Raji (cell line): Measurements from ENCODE around the gene VPS8.

Experiments used
- POLR2A ChIP-seq: IDR thresholded peaks from 2 replicates; pipeline ENCODE4 v1.6.1; 2011; ENCODE audit warnings: low read depth, low read length, control low read depth; ENCODE audit not compliant: insufficient read depth

VPS8 gene

DNA sequence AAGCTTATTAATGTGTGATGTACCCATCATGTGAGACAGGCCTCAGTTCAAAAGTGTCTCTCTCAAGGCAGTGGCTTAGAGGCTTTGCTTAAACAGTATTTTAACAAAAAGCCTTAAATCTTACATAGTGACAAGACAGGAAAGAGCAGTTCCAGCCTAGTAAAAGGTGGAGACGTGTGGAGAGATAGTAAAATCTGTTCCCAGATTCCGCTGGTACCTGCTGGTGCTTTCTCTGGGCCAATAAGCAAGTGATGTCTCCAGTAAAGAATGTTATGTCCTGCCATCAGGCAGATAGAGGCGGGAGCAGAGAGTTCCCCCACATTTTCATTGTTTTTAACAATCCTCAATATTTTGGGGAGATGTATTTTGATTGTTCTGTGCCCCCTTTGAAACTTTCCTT, 135.0 kb downstream of the VPS8 start:
- TF ChIP-seq POLR2A = no peak

DNA sequence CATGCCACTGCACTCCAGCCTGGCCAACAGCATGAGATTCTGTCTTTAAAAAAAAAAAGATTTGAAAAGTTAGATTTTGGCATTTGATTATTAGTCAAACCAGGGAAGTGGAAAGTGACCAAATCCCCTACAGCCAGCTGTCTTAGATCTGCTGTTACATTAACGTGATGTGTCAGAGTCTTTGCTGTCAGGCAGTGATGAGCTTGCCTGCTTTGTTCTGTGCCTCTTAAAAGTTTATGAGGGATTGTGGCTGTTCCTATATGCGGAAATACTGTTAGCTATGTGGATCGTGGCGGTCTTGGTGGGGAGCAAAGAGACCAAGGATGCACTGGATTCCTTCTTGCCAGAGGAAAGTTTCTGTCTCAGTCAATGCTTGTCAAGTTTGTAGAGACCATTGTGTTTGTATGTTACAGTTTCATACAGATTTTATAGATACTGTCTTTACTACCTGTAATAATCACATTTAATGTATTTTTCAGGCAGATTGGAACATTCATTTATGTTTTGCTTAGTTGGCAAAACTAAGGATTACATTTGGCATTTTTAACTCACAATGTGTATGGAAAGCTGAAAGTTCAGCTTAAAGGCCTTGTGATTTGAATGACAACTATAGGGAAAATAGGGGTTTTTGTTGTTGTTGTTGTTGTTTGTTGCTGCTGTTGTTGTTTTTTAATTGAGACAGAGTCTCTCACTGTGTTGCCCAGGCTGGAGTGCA, 137.4 kb downstream of the VPS8 start:
- no peak for TF ChIP-seq POLR2A

- no peak for TF ChIP-seq POLR2A
These were observed 140.7 kb downstream of the VPS8 start for GRCh38 chr3:184952671-184953070.

GRCh38 chr3:184953401-184953800, 141.4 kb downstream of the VPS8 start:
- no peak for TF ChIP-seq POLR2A

GRCh38 chr3:184954251-184954650, 142.3 kb downstream of the VPS8 start:
- TF ChIP-seq POLR2A = no peak

GRCh38 chr3:184965639-184966430, 153.9 kb downstream of the VPS8 start:
- no peak for TF ChIP-seq POLR2A

DNA sequence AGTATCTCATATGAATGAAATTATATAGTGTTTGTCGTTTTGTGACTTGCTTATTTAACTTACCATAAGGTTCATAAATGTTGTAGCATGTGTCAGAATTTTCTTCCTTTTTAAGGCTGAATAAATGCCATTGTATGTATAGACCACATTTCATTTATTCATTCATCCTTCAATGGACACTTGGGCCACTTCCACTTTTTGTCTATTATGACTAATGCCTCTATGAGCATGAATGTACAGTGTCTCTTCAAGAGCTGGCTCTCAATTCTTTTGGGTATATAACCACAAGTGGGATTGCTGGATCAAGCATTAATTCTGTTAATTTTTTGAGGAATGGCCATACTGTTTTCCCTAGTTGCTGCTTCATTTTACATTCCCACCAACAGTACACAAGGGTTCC, 156.1 kb downstream of the VPS8 start:
- no peak for TF ChIP-seq POLR2A

- TF ChIP-seq POLR2A = no peak
These were observed 158.2 kb downstream of the VPS8 start for GRCh38 chr3:184970186-184970585.

DNA sequence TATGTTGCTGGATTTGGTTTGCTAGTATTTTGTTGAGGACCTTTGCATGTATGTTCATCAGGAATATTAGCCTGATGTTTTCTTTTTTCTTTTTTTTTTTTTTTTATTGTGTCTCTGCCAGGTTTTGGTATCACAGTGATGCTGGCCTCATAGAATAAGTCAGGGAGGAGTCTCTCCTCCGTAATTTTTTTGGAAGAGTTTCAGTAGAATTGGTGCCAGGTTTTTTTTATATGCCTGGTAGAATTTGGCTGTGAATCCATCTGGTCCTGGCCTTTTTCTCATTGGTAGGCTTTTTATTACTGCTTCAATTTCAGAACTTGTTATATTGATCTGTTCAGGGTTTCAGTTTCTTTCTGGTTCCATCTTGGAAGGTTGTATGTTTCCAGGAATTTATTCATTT, 165.8 kb downstream of the VPS8 start:
- no peak for TF ChIP-seq POLR2A

DNA sequence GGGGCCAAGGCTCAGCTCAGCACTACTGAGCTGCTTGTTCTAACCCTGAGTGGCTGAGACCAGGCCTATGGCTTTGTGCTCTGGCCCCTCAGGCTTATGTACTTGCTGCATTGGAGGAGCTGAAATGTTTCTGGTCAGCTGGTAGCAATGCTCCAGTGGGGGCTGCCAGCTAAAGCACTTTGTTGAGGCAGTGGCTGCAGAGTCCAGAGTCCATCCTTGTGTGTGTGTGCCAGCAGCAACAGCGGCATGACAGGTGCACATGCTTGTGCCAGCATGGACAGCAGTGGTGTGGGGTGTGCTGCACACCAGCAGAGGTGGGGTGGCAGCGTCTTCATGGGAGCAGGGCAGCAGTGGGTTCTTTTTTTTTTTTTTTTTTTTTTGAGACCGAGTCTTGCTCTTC, 169.1 kb downstream of the VPS8 start:
- no peak for TF ChIP-seq POLR2A

GRCh38 chr3:184982076-184982475, 170.1 kb downstream of the VPS8 start:
- no peak for TF ChIP-seq POLR2A

- TF ChIP-seq POLR2A = no peak
These were observed 173.6 kb downstream of the VPS8 start for GRCh38 chr3:184985586-184985985.

DNA sequence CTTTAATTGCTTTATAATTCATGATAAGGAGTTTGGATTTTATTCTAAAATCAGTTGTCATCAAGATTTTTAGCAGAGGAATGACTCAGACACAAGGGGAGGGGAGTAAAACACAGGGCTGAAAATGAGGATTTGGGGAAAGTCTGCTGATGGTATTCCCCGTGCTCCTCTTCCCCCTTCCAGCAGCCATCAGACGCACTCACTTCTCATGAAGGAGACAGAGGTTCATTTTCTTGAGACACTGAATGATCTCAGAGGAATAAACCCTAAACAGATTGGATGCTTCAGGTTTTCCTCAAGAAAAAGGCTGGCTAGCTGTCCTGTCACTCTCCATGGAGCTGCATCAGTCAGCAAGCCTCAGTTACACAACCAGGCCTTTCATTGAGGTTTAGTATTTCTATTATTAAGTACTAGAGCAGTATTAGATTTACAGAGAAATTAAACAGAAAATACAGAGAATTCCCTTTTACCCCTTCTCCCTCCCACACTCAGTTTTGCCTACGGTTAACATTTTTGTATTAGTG, 174.5 kb downstream of the VPS8 start:
- no peak for TF ChIP-seq POLR2A

GRCh38 chr3:184993394-184993793, 181.4 kb downstream of the VPS8 start:
- no peak for TF ChIP-seq POLR2A

DNA sequence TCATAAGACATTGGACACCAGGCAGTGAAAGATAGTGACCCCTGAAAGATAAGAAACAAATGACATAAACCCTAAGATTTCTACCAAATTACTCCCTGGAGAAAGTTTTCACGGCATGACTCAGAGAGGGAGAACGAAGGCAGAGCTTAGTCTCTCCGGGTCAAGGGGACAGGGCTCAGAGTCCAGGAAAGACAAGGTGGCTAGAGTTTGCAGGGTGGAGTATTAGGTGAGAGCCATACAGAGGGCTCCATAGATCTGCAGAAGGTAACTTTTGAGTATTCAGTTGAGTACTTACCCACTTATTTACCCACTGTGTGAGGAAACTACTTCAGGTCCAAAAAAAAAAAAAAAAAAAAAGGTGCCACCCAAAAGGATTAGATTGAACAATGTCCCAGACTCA, 197.7 kb downstream of the VPS8 start:
- TF ChIP-seq POLR2A = no peak

DNA sequence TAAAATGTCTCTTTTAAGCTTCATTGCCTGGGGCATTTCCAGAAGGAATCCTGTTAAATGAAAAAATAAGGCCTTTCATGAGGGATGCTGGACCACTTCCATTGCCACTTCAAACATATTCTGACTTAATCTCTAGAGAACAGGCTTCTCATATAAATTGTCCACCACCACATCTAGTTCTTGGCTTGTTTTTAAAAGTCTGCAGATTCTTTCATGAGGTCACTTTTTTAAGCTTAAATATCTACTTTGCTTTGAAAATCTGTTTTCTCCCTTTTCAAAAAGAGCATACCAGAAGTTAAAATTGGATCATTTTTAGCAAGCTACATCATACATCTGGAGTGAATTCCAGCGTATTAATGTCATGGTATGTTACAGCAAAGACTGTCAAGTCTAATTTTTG, 209.3 kb downstream of the VPS8 start:
- no peak for TF ChIP-seq POLR2A
